K562 (cell line): Measurements from ENCODE around the gene CLEC17A. TPM values are rescaled to one million over a fixed set of nuclear protein-coding genes. Genes with fewer than 3 reads are reported as not detected.

ENCODE experiments used
- ADNP ChIP-seq: fragments of 200-800 bp; sonication (Bioruptor generic); IDR thresholded peaks from 2 replicates; pipeline ENCODE4 v1.6.1; 2016; ENCODE audit warnings: missing genetic modification characterization, missing compliant biosample characterization
- BRF1 ChIP-seq: IDR thresholded peaks from 3 replicates; pipeline ENCODE4 v1.6.1; 2011; ENCODE audit warnings: borderline replicate concordance, mild to moderate bottlenecking; ENCODE audit not compliant: insufficient read length; ENCODE audit errors: extremely low read depth
- CBFA2T2 ChIP-seq: fragments of 450-650 bp; conservative IDR thresholded peaks from 2 replicates; pipeline ENCODE4 v1.6.1; 2017; ENCODE audit warnings: mild to moderate bottlenecking
- CCAR2 ChIP-seq: fragments of 200-400 bp; formaldehyde crosslinking; IDR thresholded peaks from 2 replicates; pipeline ENCODE4 v1.6.1; 2017; ENCODE audit warnings: mild to moderate bottlenecking, low read depth, low read length
- FOXO4 ChIP-seq: fragments of 450-650 bp; formaldehyde crosslinking; IDR thresholded peaks from 2 replicates; pipeline ENCODE4 v1.4.0; 2020; ENCODE audit warnings: mild to moderate bottlenecking, moderate library complexity
- GATAD2A ChIP-seq: fragments of 450-650 bp; IDR thresholded peaks from 2 replicates; pipeline ENCODE4 v1.6.1; 2017
- MBD1 ChIP-seq: fragments of 250-450 bp; sonication (Bioruptor Pico); IDR thresholded peaks from 2 replicates; pipeline ENCODE4 v1.8.0; 2022; ENCODE audit warnings: inconsistent platforms
- MEF2D ChIP-seq: conservative IDR thresholded peaks from 2 replicates; pipeline ENCODE4 v1.6.1; 2016; ENCODE audit warnings: low read depth, missing genetic modification characterization, missing compliant biosample characterization
- NR1H2 ChIP-seq: sonication (generic); formaldehyde crosslinking; IDR thresholded peaks from 2 replicates; pipeline ENCODE4 v1.4.0; 2020; ENCODE audit warnings: mild to moderate bottlenecking, missing genetic modification reagents
- POLR2AphosphoS2 ChIP-seq: IDR thresholded peaks from 2 replicates; pipeline ENCODE4 v1.6.1; 2012; ENCODE audit warnings: low read length, improper control_type of control experiment
- SMAD1 ChIP-seq: fragments of 150-350 bp; IDR thresholded peaks from 2 replicates; pipeline ENCODE4 v1.6.1; 2014; ENCODE audit warnings: low read length, low read depth; ENCODE audit not compliant: partially characterized antibody
- ZBTB40 ChIP-seq, 2 experiments: fragments of 450-650 bp in 1 of 2; sonication (generic) in 1 of 2; formaldehyde crosslinking in 1 of 2; IDR thresholded peaks; 2 replicates each; pipeline versions ENCODE4 v1.7.1 to v1.9.0; 2016 to 2022; ENCODE audit warnings: inconsistent platforms in 1 of 2, mild to moderate bottlenecking in 1 of 2, missing genetic modification reagents in 1 of 2
- ZBTB43 ChIP-seq: sonication (generic); formaldehyde crosslinking; IDR thresholded peaks from 2 replicates; pipeline ENCODE4 v1.8.0; 2023; ENCODE audit warnings: mild to moderate bottlenecking, missing genetic modification reagents
- ZNF134 ChIP-seq: fragments of 250-450 bp; sonication (Bioruptor Pico); conservative IDR thresholded peaks from 2 replicates; pipeline ENCODE4 v1.4.0; 2020
- ZSCAN32 ChIP-seq: fragments of 450-650 bp; formaldehyde crosslinking; IDR thresholded peaks from 2 replicates; pipeline ENCODE4 v1.4.0; 2020; ENCODE audit warnings: mild to moderate bottlenecking, moderate library complexity
- polyA plus RNA-seq, 8 experiments: library from polyadenylated mRNA; depleted of rRNA in 4 of 8; stranded (reverse) in 5 of 8; unstranded in 3 of 8; fragments of >200 nt; fragmentation: Nextera tagmentation in 2 of 8; fragmentation: Illumina TruSeq in 1 of 8; extraction: Ambion mirVana in 2 of 8; extraction: Trizol in 1 of 8; gene quantifications; 2 replicates each; pipeline versions ENCODE4 v1.2.1 to v1.2.3, GENCODE V29; 2011 to 2014; ENCODE audit warnings: inconsistent platforms in 1 of 8, missing spikeins in 1 of 8
- total RNA-seq, 7 experiments: library from RNA; depleted of rRNA in 6 of 7; stranded (reverse); fragments of >200 nt in 6 of 7; fragmentation: Illumina TruSeq in 2 of 7; extraction: Trizol in 2 of 7; gene quantifications; 2 replicates each; pipeline versions ENCODE4 v1.2.1 to v1.2.3, GENCODE V29; 2011 to 2021; ENCODE audit warnings: low replicate concordance in 1 of 7

Gene CLEC17A
- total and polyA plus RNA-seq, 9 of the 15 experiments (the other 6 are each of a cell fraction or from before 2014, with no cell fraction given), result 0.03 TPM; not detected in 8

GRCh38 chr19:14580623-14581237 is 2.2 kb upstream of the CLEC17A start (continued):
- TF ChIP-seq ZSCAN32 (CRISPR knock-in tag) (no peak), MBD1 (CRISPR knock-in tag) (no peak), BRF1 (no peak), NR1H2 (CRISPR knock-in tag) (no peak), ADNP (tag) (peak; percentile 70; the same call in 1 of the 2 replicates), POLR2AphosphoS2 (no peak), CCAR2 (no peak), ZNF134 (no peak), ZBTB40 (IDR thresholded peaks at IDR 0.05) (no peak), ZBTB40 (CRISPR knock-in tag; IDR thresholded peaks at IDR 0.05) (no peak), MEF2D (no peak), FOXO4 (no peak), GATAD2A (no peak), ZBTB43 (CRISPR knock-in tag) (no peak), SMAD1 (no peak), CBFA2T2 (peak; percentile 84)
